Thyroid gland (tissue), 4 donors: ENCODE data around the gene PRRG4.

Experiments used
- POLR2A ChIP-seq, 2 donors: fragments of 450-650 bp; IDR thresholded peaks; one replicate each; pipeline ENCODE4 v1.6.1; 2017; ENCODE audit warnings: antibody characterized with exemption in 2 of 2, mild to moderate bottlenecking in 2 of 2, moderate library complexity in 1 of 2
- TF ChIP-seq, protein P1 (sequence below), 6 experiments: fragments of 200-600 bp in 3 of 6; fragments of 450-650 bp in 3 of 6; sonication (generic) in 3 of 6; IDR thresholded peaks; one replicate each; pipeline ENCODE4 v1.5.1; 2016 to 2019; ENCODE audit warnings: antibody characterized with exemption in 6 of 6, mild to moderate bottlenecking in 2 of 6, inconsistent platforms in 1 of 6, moderate library complexity in 1 of 6

DNA sequence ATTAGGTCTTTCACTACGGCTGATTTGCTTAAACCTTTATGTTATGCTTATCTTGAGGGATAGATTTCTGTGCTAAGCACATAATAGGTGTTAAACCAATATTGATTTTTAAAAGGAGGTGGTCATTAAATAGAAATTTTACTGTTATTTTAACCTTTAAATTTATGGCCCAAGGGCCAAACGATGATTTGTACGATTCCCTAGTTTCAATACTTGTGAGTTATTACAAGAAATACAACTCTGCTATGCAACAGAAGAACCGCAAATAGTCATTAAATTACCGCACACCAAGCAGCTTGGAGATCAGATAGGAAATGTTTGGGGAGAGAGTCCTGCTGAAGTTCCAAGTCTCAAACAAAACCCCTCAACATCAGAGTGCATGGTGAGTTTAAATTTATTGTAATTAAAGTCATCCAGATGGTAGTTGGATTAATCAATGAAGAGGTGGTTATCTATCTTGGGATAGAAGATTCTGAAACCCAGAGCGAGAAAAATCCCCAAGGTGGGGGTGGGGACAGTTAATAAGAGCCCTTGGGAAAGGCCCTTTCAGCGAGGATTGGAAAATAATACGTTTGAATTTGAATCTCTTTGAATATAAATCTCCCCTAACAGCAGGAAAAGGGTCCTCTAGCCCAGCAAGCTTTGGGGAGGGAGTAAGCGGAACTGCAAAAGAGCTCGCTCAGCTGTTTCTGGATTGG, 62.1 kb downstream of the PRRG4 start:
- TF ChIP-seq, protein P1, sequence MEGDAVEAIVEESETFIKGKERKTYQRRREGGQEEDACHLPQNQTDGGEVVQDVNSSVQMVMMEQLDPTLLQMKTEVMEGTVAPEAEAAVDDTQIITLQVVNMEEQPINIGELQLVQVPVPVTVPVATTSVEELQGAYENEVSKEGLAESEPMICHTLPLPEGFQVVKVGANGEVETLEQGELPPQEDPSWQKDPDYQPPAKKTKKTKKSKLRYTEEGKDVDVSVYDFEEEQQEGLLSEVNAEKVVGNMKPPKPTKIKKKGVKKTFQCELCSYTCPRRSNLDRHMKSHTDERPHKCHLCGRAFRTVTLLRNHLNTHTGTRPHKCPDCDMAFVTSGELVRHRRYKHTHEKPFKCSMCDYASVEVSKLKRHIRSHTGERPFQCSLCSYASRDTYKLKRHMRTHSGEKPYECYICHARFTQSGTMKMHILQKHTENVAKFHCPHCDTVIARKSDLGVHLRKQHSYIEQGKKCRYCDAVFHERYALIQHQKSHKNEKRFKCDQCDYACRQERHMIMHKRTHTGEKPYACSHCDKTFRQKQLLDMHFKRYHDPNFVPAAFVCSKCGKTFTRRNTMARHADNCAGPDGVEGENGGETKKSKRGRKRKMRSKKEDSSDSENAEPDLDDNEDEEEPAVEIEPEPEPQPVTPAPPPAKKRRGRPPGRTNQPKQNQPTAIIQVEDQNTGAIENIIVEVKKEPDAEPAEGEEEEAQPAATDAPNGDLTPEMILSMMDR (IDR thresholded peaks at IDR 0.05) = no peak
- no peak for TF ChIP-seq POLR2A (IDR thresholded peaks at IDR 0.05)
